IPS DF 4.7 (cell line): ENCODE measurements around the gene TM9SF2.
A peak's percentile ranks its signal among the peaks of the same experiment; 100 is the strongest.
"Not testable (repeated sequence)": the region's sequence is repeated elsewhere in the genome, so short reads cannot be mapped to it uniquely, and the experiment has no call there.

Experiments
- DNase-seq: peaks from one replicate; pipeline ENCODE4 v3.0.0-alpha.2; 2013; ENCODE audit warnings: low spot score; ENCODE audit errors: extremely low read depth

TM9SF2 gene

DNA sequence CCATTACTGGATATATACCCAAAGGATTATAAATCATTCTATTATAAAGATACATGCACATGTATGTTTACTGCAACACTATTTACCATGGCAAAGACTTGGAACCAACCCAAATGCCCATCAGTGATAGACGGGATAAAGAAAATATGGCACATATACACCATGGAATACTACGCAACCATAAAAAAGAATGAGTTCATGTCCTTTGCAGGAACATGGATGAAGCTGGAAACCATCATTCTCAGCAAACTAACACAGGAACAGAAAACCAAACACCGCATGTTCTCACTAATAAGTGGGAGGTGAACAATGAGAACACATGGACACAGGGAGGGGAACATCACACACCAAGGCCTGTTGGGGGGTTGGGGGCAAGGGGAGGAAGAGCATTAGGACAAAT, 9.5 kb upstream of the TM9SF2 start:
- DNase-seq = not testable (repeated sequence)

GRCh38 chr13:99495466-99496183, 5.6 kb upstream of the TM9SF2 start:
- no peak for DNase-seq

DNA sequence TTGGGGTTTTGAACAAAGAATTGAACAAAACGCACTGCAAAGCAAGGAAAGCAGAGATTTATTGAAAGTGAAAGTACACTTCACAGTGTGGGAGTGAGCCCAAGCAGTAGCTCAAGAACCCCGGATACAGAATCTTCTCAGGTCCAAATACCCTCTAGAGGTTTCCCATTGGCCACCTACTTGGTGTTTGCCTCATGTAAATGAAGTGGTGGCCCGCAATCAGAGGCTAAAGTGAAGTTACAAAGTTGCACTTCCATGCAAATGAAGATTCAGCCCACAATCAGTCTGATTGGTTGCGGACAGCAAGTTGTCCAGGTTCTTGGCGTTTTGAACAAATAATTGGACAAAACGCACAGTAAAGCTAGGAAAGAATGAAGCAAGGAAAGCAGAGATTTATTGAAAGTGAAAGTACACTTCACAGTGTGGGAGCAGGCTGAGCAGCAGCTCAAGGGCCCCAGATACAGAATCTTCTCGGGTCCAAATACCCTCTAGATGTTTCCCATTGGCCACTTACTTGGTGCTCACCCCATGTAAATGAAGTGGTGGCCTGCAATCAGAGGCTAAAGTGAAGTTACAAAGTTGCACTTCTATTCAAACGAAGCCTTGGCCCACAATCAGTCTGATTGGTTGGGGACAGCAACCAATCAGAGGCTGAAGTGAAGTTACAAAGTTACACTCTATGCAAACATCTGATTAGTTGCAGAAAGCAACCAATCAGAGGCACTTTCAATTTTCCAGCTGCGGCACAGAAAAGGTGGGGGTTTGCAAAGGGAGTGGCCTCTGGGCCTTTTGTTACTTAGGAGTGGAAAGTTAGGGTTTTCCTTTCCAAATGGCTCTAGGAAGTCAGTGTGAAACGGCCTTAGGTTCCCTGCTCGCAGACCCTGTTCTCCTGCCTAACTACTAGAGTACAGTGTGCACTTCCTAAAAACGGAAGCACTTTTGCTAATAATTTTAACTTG, 4.8 kb upstream of the TM9SF2 start:
- no peak for DNase-seq

DNA sequence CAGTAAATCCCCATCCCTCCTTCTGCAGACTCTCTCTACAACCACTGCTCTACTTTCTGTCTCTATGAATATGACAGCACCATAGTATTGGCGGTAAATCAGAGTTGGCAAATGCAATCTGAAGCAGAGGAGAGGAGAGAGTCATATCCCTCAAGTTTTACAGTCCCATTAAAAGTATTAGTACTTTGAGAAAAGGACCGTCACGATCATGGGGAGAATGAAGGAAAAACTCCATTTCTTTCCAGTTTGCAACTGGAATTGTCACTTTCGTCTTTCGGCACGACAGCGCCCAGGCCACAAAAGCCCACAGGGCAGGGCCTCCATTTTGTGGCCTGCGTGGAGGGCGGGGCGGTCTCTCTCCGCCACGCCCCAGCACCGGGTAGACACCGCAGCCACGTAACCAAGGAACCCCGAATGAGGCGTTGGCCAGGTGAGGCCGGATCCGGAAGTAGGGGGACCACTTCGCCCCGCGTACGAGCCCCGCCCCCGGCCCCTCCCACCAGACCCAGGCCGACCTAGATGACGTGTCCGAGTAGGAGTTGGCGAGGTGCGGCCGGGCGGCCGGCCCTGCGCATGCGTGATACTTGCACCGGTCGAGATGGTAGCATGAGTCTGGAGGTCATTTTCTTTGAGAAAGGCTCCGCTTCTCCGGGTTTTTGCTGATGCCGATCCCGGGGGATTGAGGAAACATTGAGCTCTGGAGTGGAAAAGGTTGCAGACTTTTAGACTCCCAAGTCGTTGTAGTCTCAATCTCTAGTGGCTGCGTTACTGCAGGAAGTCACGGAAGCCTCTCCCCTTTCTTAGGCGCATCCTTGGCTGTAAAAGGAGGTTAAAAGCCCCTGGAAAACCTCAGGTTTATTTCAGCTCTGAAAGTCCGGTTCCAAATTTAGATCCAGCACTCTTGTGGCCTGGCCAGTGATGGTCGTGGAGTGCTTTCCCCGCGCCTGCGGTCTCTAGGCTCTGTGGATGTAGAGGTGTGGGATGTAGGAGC, 2.8 kb upstream of the TM9SF2 start:
- DNase-seq = peak; percentile 89

DNA sequence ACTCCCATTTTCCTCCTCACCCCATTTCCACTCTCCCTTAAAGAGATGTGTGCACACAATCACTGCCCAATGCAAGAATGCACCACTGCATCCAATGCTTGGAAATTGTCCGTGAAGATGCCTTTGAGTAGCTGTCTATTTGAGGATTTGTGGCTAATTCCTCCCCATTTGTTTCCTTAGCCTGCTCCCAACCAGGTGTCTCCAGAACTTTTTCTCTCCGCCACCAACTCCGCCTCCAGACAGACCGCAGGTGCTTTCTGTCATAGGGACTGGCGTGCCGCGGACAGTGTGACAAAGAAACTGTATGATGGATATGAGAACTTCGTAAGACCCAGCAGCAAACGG, 461 bp upstream of the TM9SF2 start:
- no peak for DNase-seq

DNA sequence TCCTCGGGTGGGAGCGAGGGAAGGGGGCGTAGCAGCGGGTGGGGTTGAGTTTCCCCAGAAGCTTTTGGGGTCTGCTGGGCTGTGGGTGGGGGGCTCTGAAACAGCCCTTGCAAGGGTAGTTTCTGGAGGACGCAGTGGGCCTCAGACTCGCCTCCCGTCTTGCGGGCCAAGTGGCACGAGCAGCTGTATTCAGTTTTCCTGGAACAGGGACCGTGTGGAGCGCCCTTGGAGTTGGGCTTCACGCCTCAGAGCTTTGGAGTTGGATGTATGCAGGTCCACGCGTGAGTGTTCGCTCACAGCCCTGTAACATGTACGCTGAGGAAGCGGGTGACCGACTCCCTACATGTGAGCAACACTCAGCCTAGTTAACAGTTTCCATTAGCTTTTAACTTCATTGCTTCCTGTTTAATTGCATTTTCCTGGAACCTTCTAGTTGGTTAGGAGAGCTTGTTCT, 603 bp downstream of the TM9SF2 start:
- DNase-seq = no peak

DNA sequence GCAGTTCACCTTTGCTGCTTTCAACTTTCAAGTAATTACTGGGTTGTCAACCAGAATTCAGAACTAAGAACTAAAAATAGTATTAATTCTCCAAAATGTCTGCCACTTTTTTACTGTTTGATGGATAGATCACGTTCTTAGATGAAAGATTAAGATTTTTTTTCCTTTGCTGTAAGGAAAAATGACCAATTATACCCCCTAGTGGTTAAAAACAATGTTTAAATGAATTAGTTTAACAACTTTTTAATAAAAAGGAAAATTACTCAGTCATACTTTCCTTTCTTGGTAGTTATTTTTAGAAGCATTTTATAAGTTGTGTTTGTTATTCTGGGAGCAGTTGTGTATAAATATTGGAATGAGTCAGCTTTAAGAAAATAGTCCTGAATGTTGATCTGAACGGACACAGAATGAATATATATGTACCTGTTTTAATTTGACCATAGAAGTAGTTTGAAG, 4.6 kb downstream of the TM9SF2 start:
- DNase-seq = no peak

- DNase-seq = no peak
Observed at GRCh38 chr13:99506634-99507033, 5.4 kb downstream of the TM9SF2 start.

DNA sequence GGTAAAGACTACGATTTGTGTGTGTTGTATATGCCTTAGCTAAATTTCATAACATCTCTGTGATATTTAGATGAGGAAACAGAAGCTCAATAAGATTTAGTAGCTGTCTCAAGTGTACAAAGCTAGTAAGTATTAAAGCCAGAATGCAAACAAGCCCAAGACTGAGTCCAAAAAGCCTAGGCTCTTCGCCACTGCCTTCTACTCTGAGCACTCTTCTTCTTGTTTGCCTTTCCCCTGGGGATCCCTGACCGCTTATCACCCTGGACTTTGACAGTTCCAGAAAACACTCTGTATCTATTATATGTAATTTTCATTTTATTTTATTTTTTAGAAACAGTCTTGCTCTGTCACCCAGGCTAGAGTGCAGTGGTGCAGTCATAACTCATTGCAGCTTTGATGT, 5.8 kb downstream of the TM9SF2 start:
- DNase-seq = no peak

DNA sequence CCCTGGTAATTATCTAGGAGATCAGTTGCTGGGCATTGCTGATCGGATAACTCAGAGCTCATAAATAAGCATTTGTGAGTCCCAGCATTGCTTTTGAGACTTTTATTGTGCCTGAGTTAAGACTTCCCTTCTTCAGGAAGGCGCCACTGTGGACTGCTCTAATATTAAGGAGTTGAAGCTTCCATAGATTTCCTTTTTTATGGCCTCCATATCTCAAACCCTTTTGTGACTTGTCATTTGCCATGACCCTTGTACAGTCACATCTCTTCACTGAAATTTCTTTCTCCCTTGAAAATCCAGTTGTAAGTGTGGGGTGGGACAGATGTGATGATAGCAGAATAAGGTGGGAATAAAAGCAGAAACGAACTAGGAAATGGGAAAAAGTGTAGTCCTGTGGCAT, 6.3 kb downstream of the TM9SF2 start:
- no peak for DNase-seq

DNA sequence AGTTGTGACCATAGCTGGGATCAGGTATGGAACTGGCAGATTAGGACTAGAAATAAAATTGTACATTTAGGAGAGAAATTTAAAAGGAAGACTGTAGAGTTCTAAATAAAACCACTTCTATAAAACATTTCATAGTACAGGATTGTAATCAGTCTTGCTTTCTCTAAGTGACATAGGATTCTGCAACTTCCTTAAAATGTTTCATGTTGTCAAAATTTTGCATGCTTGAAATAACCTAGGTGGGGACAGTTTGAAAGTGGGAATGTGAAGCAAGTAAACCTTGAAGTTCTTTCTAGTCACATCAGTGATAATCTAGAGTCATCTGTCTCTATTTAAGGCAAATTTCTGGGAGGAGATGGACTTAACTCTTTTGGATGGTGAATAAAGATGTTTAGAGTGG, 6.7 kb downstream of the TM9SF2 start:
- no peak for DNase-seq

DNA sequence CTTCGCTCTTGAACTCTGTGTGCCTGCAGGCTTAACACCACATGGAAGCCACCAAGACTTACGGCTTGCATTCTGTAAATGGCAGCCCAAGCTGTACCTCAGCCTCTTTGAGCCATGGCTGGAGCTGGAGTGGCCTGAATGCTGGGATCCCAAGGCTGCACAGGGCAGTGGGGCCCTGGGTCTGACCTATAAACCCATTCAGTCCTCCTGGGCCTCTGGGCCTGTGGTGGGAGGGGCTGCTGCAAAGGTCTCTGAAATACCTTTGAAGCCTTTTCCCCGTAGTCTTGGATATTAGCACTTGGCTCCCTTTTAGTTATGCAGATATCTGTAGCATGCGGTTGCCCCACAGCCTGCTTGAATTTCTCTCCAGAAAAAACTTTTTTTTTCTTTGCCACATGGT, 8.2 kb downstream of the TM9SF2 start:
- no peak for DNase-seq

- DNase-seq = no peak
Observed at GRCh38 chr13:99514801-99515200, 13.5 kb downstream of the TM9SF2 start.

DNA sequence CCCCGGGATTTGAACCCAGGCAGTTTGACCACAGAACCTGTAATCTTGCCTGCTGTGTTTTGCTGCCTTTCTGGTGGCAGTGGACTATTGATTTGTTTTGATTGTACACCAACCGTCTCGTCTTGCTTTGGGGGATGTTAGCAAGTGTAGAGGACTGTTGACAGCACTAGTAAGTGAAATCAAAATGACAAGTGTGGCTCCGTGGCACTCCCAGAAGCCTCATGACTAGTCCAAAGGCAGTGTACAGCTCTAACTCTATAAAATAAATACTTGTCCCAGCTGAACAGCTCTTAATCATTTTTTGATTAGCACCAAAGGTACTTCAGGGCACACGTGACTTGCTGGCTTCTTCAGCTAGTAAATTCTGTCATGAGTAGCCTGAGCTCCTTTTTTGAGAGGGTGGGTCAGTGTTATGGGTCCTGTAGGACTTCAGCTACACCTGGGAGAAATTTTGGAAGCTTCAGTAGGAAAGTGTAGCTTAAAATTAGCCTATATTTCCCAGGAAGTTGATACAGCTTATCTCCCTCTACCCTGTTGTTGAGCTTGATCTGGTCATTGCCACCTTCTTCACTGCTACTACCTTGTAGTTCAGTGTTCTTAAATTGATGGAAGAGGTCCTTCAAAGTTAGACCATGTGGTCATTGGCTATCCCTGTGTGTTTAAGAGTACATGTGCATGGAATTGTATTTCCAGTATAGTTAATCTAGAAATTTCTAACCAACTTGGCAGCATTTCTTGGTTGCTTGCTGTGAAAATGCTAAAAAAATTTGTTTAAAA, 15.1 kb downstream of the TM9SF2 start:
- DNase-seq = no peak

GRCh38 chr13:99517577-99517976, 16.3 kb downstream of the TM9SF2 start:
- DNase-seq = no peak

- DNase-seq = no peak
Observed at GRCh38 chr13:99517984-99518383, 16.7 kb downstream of the TM9SF2 start.

DNA sequence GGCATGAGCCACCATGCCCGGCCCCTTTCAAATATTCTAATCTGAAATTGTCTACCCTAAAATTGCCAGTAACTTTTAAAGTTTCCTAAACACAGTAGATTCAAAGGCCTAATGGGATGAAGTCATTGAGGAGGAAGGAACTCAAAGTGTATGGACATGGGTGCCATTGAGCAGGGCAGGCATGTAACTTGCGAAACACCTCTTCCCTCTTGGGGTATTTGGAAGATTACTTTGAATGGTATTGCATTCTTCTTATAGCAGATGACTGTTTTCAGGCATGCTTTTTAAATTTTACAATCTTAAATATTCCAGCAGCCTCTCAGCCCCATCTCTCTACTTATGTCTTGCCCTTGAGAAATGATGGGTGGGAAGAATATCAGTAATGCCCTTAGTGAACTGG, 21.0 kb downstream of the TM9SF2 start:
- no peak for DNase-seq

- DNase-seq = no peak
Observed at GRCh38 chr13:99523838-99524237, 22.6 kb downstream of the TM9SF2 start.

GRCh38 chr13:99525967-99526366, 24.7 kb downstream of the TM9SF2 start:
- DNase-seq = no peak

GRCh38 chr13:99526549-99526948, 25.3 kb downstream of the TM9SF2 start:
- no peak for DNase-seq

DNA sequence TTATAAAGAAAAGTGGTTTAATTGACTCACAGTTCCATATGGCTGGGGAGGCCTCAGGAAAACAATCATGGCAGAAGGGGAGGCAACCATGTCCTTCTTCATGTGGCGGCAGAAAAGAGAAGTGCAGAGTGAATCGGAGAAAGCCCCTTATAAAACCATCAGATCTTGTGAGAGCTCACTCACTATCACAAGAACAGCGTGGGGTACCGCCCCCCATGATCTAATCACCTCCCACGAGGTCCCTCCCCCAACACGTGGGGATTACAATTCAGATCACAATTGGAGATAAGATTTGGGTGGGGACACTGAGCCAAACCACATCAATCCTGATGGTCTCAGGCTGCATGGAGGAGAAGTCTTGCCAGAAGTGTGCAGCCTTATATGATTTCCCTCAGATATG, 26.0 kb downstream of the TM9SF2 start:
- DNase-seq = no peak
